ENCODE results near the gene NLGN1. TPM values are rescaled to one million over a fixed set of nuclear protein-coding genes. Genes with fewer than 3 reads are reported as not detected.

NLGN1 gene
- total and polyA plus RNA-seq, 2 of the 13 experiments (the other 11 are each of a cell fraction or from before 2014, with no cell fraction given): not detected

DNA sequence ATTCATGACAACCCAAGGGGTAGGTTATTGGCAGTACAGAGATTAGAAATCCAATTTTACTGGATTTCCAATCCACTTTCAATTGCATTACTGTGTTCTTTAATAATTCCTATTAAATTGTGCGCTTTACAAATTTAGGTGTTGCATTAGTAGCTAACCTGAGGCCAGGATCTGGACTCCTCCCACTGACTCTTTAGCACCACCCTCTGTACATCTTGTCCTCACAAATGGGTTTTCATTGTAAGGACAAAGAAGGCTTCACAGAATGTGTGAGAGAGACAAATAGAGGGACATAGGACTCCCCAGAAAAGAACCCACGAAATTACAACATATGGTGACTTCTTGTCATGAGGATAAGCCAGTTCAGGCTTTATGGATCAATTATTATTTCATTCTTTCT is 818.5 kb downstream of the NLGN1 start:
- H3K36me3 ChIP-seq (replicated peaks in 1 of 2; ENCODE audit: control insufficient read depth in 1 of 2, insufficient read depth in 2 of 2, low read length in 2 of 2): no peaks in the 10 kb centered on the region
- H3K4me1 ChIP-seq (ENCODE audit: insufficient read depth, low read length): no peaks in the 10 kb centered on the region
- H3K4me2 ChIP-seq (ENCODE audit: low read depth, low read length): no peak overlapping the region
- no peaks in the 10 kb centered on the region for H3K27me3 ChIP-seq (ENCODE audit: control insufficient read depth in 1 of 2, insufficient read depth in 2 of 2, low read length in 2 of 2)
- no peaks in the 10 kb centered on the region for H3K79me2 ChIP-seq (ENCODE audit: insufficient read depth, low read length)
- no peak overlapping the region for H3K4me3 ChIP-seq (replicated peaks in 1 of 3; ENCODE audit: insufficient read depth in 1 of 3, low read depth in 2 of 3, low read length in 3 of 3)
- in situ Hi-C loops (cut with HindIII; ENCODE audit: extremely low pct_ligation_motif_present, low pct_unique_long_range_greater_than_20kb) (no loop called here), intact Hi-C loops (cut with micrococcal nuclease; ENCODE audit: unreplicated experiment) (no loop called here)
- CTCF ChIA-PET (ENCODE audit: low intra/inter-chr PET ratio, low total read pairs): no interaction called here
- WGBS (ENCODE audit: low lambda C conversion rate): 40% methylated on average over 2 of the region's 2 CpGs
- TF ChIP-seq NBN (conservative IDR thresholded peaks at IDR 0.05) (no peak), ZNF570 (CRISPR knock-in tag; IDR thresholded peaks at IDR 0.05; ENCODE audit: borderline replicate concordance) (no peak), FOSL2 (CRISPR knock-in tag; IDR thresholded peaks at IDR 0.05) (no peak), AGO1 (IDR thresholded peaks at IDR 0.05; ENCODE audit: low read depth, low read length, poor library complexity, severe bottlenecking) (no peak), CENPX (CRISPR knock-in tag; IDR thresholded peaks at IDR 0.05) (no peak), HOXA7 (CRISPR knock-in tag; IDR thresholded peaks at IDR 0.05) (no peak), ZNF253 (CRISPR knock-in tag; IDR thresholded peaks at IDR 0.05; ENCODE audit: borderline replicate concordance) (no peak), MTF2 (CRISPR knock-in tag; IDR thresholded peaks at IDR 0.05; ENCODE audit: borderline replicate concordance) (no peak), MTF1 (CRISPR knock-in tag; IDR thresholded peaks at IDR 0.05) (no peak), RFX3 (CRISPR knock-in tag; IDR thresholded peaks at IDR 0.05) (no peak), ZZZ3 (CRISPR knock-in tag; IDR thresholded peaks at IDR 0.05; ENCODE audit: borderline replicate concordance) (no peak), PCBP1 (IDR thresholded peaks at IDR 0.05; ENCODE audit: borderline replicate concordance, low read depth, low read length) (no peak)
- TF ChIP-seq, protein P1, sequence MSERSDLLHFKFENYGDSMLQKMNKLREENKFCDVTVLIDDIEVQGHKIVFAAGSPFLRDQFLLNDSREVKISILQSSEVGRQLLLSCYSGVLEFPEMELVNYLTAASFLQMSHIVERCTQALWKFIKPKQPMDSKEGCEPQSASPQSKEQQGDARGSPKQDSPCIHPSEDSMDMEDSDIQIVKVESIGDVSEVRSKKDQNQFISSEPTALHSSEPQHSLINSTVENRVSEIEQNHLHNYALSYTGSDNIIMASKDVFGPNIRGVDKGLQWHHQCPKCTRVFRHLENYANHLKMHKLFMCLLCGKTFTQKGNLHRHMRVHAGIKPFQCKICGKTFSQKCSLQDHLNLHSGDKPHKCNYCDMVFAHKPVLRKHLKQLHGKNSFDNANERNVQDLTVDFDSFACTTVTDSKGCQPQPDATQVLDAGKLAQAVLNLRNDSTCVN (CRISPR knock-in tag; IDR thresholded peaks at IDR 0.05; ENCODE audit: borderline replicate concordance): no peak
- TF ChIP-seq, protein P2, sequence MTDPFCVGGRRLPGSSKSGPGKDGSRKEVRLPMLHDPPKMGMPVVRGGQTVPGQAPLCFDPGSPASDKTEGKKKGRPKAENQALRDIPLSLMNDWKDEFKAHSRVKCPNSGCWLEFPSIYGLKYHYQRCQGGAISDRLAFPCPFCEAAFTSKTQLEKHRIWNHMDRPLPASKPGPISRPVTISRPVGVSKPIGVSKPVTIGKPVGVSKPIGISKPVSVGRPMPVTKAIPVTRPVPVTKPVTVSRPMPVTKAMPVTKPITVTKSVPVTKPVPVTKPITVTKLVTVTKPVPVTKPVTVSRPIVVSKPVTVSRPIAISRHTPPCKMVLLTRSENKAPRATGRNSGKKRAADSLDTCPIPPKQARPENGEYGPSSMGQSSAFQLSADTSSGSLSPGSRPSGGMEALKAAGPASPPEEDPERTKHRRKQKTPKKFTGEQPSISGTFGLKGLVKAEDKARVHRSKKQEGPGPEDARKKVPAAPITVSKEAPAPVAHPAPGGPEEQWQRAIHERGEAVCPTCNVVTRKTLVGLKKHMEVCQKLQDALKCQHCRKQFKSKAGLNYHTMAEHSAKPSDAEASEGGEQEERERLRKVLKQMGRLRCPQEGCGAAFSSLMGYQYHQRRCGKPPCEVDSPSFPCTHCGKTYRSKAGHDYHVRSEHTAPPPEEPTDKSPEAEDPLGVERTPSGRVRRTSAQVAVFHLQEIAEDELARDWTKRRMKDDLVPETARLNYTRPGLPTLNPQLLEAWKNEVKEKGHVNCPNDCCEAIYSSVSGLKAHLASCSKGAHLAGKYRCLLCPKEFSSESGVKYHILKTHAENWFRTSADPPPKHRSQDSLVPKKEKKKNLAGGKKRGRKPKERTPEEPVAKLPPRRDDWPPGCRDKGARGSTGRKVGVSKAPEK (CRISPR knock-in tag; IDR thresholded peaks at IDR 0.05; ENCODE audit: borderline replicate concordance): no peak
- TF ChIP-seq, protein P3, sequence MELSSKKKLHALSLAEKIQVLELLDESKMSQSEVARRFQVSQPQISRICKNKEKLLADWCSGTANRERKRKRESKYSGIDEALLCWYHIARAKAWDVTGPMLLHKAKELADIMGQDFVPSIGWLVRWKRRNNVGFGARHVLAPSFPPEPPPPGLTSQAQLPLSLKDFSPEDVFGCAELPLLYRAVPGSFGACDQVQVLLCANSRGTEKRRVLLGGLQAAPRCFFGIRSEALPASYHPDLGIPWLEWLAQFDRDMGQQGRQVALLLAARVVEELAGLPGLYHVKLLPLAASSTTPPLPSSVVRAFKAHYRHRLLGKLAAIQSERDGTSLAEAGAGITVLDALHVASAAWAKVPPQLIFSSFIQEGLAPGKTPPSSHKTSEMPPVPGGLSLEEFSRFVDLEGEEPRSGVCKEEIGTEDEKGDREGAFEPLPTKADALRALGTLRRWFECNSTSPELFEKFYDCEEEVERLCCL (CRISPR knock-in tag; IDR thresholded peaks at IDR 0.05; ENCODE audit: borderline replicate concordance): no peak
- TF ChIP-seq, protein P4, sequence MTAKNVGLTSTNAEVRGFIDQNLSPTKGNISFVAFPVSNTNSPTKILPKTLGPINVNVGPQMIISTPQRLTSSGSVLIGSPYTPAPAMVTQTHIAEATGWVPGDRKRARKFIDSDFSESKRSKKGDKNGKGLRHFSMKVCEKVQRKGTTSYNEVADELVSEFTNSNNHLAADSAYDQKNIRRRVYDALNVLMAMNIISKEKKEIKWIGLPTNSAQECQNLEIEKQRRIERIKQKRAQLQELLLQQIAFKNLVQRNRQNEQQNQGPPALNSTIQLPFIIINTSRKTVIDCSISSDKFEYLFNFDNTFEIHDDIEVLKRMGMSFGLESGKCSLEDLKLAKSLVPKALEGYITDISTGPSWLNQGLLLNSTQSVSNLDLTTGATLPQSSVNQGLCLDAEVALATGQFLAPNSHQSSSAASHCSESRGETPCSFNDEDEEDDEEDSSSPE (CRISPR knock-in tag; IDR thresholded peaks at IDR 0.05): no peak
- no peak overlapping the region for H3K27ac ChIP-seq (ENCODE audit: extremely low read length, insufficient read depth, low read length)
- ATAC-seq (no peak), FAIRE-seq (no peak), DNase-seq (ENCODE audit: low spot score) (no peak)
- H3K9me3 ChIP-seq (ENCODE audit: low read length): no peaks in the 10 kb centered on the region
- POLR2A ChIA-PET: no interaction called here
- H4K20me1 ChIP-seq (ENCODE audit: insufficient read depth, low read length): no peaks in the 10 kb centered on the region
- no peak overlapping the region for H3K9ac ChIP-seq (ENCODE audit: insufficient read depth, low read depth, low read length)
- no peak overlapping the region for H2AFZ ChIP-seq (ENCODE audit: low read length)
- no TSS peak for BruUV-seq (replicated peaks)
